Measurements from ENCODE around the gene PAGR1.
"Not testable (repeated sequence)": the region's sequence is repeated elsewhere in the genome, so short reads cannot be mapped to it uniquely, and the experiment has no call there.

The PAGR1 gene

GRCh38 chr16:29793153-29793552 is 22.8 kb upstream of the PAGR1 start:
- DNase-seq: not testable (repeated sequence)

- DNase-seq: no peak
Observed at GRCh38 chr16:29794231-29794710, 21.7 kb upstream of the PAGR1 start.

GRCh38 chr16:29802416-29802935 is 13.5 kb upstream of the PAGR1 start:
- DNase-seq: no peak

- no peak for DNase-seq
Observed at GRCh38 chr16:29804020-29804419, 11.9 kb upstream of the PAGR1 start.

- no peak for DNase-seq
Observed at GRCh38 chr16:29804455-29805231, 11.3 kb upstream of the PAGR1 start.

- peak; percentile 99 for DNase-seq
Observed at GRCh38 chr16:29805232-29806098, 10.5 kb upstream of the PAGR1 start.

- peak; percentile 90 for DNase-seq
Observed at GRCh38 chr16:29806099-29806579, 9.8 kb upstream of the PAGR1 start, which contains the start of gene MAZ. Gene MAZ, plus strand, starts transcription at chr16:29806529. Its CDS starts 173 bp downstream, at chr16:29806702.

GRCh38 chr16:29806641-29807425 is 9.1 kb upstream of the PAGR1 start:
- peak; percentile 85 for DNase-seq

GRCh38 chr16:29807426-29808218 is 8.3 kb upstream of the PAGR1 start:
- peak; percentile 94 for DNase-seq

GRCh38 chr16:29808219-29808900 is 7.6 kb upstream of the PAGR1 start:
- DNase-seq: peak; percentile 74

- DNase-seq: no peak
Observed at GRCh38 chr16:29809031-29809747, 6.8 kb upstream of the PAGR1 start.

GRCh38 chr16:29809850-29810698 is 5.9 kb upstream of the PAGR1 start:
- DNase-seq: peak; percentile 79

GRCh38 chr16:29810699-29811169 is 5.2 kb upstream of the PAGR1 start:
- DNase-seq: no peak

- DNase-seq: peak; percentile 90
Observed at GRCh38 chr16:29811170-29811895, 4.6 kb upstream of the PAGR1 start.

- peak; percentile 83 for DNase-seq
Observed at GRCh38 chr16:29811896-29812665, 3.9 kb upstream of the PAGR1 start, which contains the start of gene PRRT2. Gene PRRT2, plus strand, starts transcription at chr16:29812193. Its CDS starts 862 bp downstream, at chr16:29813055.

- no peak for DNase-seq
Observed at GRCh38 chr16:29812754-29813643, 3.0 kb upstream of the PAGR1 start.
